GM19324 (cell line): ENCODE measurements around the gene DND1.
"Not testable (repeated sequence)": the region's sequence is repeated elsewhere in the genome, so short reads cannot be mapped to it uniquely, and the experiment has no call there.

Experiments
- ATAC-seq: cut with Tn5 transposase; IDR thresholded peaks from one replicate; pipeline ENCODE4 v1.9.1; 2021; ENCODE audit warnings: mild to moderate bottlenecking, moderate library complexity; ENCODE audit not compliant: unreplicated experiment, low FRiP score

DND1 gene

DNA sequence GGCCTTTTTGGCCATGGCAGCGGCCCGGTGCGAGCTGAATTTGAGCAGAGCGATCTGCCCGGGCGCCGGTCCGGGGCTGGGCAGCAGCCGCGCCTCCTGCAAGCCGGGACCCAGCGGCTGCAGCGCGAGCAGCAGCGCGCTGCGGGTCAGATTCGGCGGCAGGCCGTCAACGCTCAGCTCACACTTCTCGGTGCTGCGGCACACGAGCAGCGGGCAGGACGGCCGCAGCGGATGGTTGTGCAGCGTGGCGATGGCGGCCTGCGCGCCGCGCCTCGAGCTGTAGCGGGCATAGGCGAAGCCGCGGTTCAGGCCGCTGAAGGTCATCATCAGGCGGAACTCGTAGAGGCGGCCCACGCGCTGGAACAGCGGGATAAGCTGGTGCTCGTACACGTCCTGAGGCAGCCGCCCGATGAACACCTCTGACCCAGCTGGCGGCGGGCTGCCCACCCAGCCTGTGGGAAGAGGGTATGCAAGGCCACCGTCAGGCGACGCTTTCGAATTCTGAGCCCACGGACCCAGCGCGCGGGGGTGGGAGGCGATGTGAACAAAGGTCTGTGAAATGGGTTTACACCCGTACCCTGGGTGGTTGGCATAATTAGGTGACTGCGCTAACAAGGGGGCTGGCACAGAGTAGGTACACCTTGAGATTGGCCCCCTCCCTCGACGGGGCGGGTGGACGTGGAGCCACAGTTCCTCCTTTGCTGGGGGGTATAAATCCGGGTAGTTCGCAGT is 755 bp downstream of the DND1 start:
- no peak for ATAC-seq

DNA sequence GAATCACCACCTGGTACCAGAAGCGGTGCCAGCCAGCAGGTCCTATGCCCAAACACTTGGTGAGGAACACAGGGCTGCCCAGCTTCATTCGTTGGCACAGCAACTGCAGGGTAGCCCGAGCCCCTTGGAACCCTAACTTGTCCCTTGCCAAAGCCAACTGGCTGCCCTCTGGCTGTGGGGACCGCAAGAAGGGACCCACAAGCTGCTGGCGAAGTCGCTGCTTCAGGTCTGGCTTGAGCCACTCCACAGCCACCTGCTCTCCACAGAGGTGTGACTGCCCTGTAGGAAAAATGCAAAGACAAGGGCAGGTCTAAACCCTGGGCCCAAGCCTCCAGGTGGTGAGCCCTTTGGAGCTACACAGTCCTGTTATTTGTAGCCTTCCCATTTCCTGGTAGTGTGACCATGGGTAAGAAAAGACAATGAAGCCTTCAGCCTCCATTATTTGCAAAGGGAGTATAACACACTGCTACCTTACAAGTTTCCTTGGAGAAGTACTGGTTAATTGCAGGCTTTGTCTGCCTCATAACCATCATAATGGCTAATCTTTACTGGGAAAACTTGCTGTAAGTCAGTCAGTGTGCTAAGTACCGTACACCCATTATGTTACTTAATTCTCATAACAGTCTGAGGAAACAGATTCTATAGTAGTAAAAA is 1.8 kb downstream of the DND1 start:
- no peak for ATAC-seq

DNA sequence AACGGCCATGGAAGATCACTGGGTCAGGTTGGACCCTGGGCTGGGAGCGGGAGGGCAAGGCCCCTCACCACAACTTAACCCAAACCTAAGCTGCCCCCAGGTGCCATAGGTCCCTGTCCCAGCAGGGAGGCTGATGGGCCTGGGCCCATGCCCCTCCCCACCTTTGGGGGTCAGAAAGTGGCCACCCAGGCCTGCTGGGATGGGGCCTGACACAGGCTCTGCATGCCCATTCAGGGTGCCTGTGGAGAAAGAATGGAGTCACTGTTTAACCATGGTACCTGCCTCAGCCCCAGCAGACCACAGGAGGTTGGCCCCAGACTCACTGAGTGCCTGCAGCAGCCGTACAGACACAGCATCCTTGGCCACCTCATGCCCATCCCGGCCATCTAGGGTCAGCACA is 2.3 kb downstream of the DND1 start:
- ATAC-seq = not testable (repeated sequence)

DNA sequence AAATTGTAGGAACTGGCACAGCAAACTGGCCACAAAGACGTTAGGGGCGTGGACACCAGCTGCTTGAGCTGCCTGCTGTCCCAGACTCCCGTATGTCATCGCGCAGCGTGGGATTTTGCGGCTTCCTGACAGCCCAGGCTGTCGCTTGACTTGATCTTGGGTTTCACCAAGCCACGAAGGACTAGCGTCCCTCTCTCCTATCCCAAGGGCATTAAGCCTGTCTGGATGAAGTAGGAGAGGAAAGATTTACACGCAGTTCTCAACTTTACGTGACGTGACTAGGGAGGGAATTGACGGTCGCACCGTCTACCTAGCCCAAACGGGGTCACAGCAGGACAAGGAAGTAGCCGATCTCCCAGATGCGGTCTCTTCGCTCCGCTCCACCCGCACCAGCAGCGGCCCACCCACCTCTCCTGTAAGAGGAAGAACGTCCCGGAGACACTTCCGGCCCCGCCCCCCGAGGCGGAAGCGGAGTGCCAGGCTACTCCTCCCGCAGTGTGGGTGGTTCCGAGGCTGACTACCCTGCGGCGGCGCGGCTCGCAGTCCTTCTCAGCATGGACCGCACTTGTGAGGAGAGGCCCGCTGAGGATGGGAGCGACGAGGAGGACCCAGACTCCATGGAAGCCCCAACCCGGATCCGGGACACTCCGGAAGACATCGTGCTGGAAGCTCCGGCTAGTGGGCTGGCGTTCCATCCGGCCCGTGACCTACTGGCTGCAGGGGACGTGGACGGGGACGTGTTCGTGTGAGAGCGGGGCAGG is 8.8 kb downstream of the DND1 start, which contains the start of gene WDR55:
Gene WDR55, plus strand, starts transcription at position 546 of the 761 bp plus-strand sequence. Its CDS starts 9 bp downstream, at position 555.
- peak; percentile 97 for ATAC-seq

DNA sequence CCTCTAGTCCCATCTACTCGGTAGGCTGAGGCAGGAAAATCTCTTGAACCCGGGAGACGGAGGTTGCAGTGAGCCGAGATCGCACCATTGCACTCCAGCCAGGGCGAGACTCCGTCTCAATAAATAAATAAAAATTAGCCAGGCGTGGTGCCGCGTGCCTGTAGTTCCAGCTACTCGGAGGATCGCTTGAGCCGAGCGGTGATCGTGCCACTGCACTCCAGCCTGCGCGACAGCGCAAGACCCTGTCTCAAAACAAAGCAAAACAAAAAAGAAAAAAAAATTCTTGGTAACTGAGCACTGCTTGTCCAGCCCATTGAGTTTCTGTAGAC is 9.4 kb downstream of the DND1 start:
- no peak for ATAC-seq

DNA sequence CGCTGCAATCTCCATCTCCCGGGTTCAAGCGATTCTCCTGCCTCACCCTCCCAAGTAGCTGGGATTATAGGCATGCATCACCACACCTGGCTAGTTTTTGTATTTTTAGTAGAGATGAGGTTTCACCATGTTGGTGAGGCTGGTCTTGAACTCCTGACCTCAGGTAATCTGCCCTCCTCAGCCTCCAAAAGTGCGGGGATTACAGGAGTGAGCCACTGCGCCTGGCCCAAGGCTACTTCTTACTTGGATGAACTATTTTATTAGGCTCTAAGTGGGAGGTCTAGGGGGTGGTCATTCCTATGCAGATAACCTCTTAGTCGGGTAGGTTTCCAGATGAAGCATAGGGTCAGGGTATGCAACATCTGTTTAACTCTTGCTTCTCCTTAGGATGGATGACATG is 13.0 kb downstream of the DND1 start:
- not testable (repeated sequence) for ATAC-seq

DNA sequence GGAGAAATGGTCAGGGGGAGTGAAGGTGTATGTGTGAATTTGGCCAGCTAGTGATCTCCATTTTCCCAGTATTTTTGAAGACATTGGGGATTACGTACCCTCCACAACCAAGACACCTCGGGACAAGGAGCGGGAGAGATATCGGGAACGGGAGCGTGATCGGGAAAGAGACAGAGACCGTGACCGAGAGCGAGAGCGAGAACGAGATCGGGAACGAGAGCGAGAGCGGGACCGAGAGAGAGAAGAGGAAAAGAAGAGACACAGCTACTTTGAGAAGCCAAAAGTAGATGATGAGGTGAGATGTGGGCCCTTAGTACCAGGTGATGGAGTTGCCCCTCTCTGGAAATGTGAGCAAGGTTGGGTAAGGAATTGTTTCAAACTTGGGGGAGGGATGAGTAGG is 14.5 kb downstream of the DND1 start:
- ATAC-seq = no peak

DNA sequence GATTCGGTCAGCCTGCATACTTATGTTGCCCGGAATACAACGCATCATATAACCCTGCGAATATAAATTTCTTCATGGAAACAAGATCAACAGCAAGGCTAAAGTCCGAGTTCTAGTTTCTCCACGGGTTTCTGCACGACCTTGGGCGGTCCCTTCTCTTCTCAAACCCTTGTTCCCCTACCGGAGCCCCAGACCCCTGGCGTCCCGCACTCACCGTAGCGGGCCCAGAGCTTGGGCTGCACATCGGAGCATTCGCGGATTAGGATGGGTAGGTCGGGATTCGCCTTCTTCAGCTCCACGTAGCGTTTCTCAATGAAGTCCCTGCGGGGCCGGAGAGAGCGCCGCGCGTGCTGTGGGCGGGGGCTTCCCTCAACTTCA is 26.3 kb downstream of the DND1 start:
- ATAC-seq = peak; percentile 21

DNA sequence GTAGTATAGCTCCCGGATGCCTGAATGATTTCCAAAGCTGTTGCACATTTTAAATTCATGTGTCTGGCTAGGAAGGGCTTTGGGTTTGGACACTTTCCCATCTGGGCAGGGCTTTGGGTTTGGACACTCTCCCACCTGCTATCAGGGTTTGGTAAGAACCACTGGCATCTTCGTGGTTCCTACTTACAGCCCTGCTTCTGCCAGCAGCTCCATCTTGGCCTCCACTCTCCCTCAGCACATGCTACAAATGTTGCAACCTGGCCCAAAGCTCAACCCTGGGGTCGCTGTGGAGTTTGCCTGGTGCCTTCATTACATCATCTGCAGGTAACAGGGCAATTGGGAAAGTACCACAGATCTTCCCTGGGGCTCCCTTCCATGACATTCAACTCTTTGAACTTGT is 30.7 kb downstream of the DND1 start:
- no peak for ATAC-seq

DNA sequence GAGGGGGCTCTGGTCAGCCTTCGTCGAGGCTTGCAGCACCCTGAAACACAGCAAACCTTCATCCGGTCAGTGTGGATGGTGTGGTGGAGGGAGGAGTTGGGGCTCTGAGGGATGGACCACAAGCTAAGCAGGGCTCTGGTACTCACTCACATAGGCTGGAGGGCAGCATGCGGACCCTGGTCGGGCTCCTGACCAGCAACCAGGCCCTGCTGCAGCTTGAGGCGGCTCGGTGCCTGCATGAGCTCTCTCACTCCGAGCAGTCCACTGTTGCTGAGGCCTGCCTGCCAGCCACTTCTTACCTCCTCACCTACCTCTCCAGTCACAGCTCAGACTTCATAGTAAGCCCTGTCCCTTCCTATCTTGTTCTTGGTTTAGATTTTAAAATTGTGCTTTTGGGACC is 31.7 kb downstream of the DND1 start:
- ATAC-seq = no peak

DNA sequence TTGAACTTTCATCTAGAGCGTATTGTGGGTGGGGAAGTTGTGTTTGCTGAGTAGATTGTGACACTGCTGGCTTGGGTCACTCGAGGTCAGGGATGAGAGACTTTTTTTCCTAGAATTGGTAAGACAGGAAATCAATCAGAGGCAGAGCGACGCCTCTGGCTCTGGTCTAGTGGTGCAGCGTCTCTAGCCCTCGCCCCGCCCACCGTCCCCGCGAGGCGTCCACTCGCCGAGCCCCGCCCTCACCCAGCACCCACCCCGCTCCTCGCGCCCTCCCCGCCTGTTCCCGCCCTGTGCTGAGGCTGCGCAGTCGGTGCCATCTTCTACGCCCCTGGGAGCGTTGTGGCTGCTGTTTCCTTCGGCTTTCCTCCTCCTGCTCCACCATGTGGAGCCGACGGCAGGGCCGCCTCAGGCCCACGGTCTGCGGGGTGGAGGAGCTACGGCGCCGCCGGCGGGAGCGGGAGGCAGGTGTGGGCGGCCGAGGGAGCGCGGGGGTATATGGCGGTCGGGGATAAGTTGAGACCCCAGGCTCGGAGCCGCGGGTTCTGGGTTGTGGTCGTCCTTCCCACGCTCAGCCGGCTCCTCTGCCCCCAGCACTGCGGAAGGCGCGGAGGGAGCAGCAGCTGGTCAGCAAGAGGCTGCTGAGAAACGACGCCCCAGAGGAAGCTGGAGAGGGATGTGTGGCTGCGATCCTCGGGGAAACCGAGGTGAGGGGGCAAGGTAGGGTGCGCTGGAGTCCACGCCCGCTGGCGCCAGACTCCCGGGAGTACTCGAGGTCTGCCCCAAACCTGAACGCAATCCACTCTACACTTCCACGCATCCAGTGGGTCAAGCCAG is 34.0 kb downstream of the DND1 start, which contains the start of gene TMCO6:
Gene TMCO6, plus strand, starts transcription at position 304 of the 834 bp plus-strand sequence. Its CDS starts 77 bp downstream, at position 381.
- ATAC-seq = peak; percentile 93

DNA sequence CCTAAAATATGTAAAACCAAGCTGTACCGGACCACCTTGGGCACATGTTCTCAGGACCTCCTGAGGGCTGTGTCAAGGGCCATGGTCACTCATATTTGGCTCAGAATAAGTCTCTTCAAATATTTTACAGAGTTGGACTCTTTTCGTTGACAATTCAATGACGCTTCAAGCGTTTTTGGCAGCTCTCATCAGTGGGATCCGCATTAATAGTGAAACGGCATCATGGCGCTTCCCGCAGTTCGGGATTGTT is 34.6 kb downstream of the DND1 start:
- ATAC-seq = not testable (repeated sequence)

DNA sequence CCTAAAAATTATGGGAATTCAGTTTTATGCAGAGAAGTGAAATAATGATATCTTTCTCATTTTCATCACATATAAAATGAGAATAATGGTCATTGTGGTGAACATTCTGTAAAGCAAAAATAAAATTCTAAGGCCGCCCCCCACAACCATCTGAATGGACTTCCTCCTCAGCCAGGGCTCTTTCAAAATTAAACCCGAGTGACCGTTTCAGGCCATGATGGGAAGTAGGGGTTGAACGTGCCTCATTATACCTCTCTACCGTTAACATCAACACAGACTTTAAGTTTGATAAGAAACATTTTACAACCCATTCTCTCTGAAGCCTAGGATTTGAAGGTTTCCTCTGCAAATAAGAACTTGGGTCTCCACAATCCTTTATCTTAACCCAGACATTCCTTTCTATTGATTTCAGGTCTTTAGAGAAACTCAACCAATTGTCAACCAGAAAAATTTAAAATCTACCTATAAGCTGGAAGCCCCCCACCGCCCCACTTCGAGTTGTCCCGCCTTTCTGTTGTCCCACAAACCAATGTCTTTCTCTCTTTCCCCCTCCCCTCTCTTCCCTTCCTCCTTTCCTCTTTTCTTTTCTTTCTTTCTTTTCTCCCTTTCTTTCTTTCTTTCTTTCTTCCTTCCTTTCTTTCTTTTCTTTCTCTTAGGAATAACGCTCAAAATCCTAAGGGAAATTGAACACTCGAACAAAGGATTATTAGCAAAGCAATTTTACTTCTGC is 35.8 kb downstream of the DND1 start:
- no peak for ATAC-seq

DNA sequence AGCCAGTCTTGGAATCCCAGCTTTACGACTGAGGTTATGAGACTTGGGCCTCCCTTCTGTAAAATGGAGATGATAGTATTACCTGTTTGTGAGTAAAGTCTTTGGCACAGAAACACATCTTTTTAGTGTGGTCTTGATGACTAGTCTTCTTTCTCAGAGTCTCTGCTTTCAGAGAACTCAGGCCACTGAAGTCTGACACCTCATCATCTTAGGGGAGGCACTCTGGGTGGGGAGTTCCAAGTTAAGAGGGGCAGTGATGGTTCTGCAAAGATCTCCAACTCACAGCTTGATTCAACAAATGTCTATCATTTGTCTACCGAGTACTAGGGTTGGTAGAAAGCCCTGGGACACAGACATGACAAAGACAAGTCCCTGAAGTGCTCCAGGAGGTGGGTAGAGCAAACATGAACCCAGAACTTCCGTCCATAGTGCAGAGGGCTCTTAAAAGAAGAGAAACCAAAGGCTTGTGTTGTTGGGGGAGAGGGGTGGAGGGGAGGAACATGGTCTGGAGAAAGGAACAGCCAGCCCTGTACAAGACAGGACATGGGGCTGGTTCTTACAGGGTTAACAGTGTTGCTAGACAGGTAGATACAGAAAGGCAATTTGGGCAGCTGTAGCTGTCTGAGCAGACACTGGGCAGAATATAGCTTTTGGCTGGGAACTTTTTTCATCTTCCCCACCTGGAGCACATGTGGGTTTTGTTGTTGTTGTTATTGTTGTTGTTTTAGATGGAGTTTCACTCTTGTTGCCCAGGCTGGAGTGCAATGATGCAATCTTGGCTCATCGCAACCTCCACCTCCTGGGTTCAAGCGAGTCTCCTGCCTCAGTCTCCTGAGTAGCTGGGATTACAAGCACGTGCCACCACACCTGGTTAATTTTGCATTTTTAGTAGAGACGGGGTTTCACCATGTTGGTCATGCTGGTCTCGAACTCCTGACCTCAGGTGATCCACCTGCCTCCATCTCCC is 37.8 kb downstream of the DND1 start:
- no peak for ATAC-seq

DNA sequence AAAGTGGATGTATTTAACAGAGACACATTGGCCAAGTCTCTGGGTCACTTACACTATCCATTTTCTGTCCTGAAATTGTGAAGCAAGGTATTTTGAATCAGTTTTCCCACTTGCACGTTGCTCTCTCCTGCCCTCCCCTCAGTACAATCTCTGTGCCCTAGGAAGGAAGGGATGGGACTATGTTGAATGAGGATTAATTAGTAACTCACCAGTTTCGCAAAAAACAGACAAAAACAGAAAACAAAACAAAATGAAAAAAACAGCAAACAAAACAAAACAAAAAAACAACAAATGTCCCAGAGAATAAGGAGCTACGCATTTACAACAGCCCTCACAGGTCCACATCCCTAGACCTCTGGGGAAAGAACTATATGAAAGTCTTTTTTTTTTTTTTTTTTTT is 39.3 kb downstream of the DND1 start:
- no peak for ATAC-seq

DNA sequence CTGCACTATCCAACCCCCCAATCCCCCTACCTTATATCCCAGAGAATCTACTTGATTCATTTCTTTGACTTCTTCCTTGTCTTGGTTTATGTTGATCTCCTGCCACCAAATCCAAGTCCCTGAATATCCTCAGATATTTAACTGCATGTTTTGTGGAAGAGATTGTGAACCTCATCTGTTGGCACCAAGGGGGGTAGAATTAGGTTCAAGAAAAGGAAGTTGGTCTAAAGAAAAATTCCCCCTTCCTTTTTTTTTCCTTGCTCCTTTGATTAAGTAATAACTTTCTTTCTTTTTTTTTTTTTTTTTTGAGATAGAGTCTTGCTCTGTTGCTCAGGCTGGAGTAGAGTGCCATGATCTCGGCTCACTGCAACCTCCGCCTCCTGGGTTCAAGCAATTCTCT is 39.9 kb downstream of the DND1 start:
- ATAC-seq = no peak

DNA sequence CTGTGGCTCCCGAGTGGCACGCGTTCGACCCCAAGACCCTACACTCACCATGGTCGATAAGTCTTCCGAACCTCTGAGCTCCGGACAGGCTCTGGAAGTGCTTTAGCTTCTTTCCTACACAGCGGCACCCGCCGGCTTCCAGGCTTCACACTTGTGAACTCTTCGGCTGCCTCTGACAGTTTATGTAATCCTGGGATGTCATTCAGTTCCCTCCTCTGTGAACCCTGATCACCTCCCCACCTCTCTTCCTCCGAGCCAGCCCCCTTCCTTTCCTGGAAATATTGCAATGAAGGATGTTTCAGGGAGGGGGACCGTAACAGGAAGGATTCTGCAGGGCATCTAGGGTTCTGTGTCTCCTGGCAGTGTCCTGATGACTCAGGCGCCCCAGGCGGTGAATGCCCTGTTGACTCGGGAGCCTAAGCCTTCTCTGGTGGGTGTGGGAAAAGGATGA is 40.3 kb downstream of the DND1 start, which contains the start of gene CD14:
Gene CD14, minus strand, starts transcription at position 155 of the 451 bp plus-strand sequence. Its CDS starts 104 bp downstream, at position 51.
- no peak for ATAC-seq

DNA sequence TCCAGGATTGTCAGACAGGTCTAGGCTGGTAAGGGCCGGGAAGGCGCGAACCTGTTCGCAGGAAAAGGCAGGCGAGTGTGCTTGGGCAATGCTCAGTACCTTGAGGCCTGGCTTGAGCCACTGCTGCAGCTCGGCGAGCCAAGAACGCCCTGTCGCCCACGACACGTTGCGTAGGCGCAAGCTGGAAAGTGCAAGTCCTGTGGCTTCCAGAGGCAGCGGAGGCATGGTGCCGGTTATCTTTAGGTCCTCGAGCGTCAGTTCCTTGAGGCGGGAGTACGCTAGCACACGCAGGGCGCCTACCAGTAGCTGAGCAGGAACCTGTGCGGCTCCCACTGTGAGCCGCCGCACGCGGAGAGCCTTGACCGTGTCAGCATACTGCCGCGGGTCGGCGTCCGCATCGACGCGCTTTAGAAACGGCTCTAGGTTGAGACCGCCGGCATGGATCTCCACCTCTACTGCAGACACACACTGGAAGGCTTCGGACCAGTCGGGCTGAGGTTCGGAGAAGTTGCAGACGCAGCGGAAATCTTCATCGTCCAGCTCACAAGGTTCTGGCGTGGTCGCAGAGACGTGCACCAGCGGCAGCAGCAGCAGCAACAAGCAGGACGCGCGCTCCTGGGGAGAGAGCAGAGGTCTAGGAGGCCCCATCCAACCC is 40.9 kb downstream of the DND1 start:
- peak; percentile 70 for ATAC-seq
